ENCODE data around the gene MKRN3.

The MKRN3 gene
- total RNA-seq: 0.62 to 6.2 reads per million in 2 donors

GRCh38 chr15:23565395-23566070 is at the start of gene MKRN3:
TSS of gene MKRN3 (plus strand) at chr15:23565674. CDS start at chr15:23565783, 109 bp downstream.
- peak in 3 of 5 experiments; percentile 27 to 79 (median 36) for DNase-seq

DNA sequence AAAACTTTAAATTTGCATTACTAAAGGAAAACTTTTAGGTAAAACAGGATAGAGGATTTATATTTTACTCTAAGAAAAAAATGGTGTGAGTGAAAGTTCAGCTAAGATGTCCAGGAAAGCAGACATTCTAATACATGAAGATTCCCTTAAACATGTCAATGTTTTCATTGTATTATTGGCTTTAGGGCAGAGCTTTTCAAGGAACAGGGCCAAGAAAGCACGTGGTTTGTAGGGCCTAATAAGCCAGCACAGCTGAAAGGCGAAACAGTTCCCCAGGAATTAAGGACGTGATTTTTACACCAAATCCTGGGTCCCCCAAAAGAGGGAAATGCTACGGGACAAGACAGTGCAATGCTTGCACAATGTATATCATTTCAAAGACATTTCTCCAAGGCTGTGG is 48.6 kb upstream of the MKRN3 start:
- no peak for DNase-seq

- DNase-seq: no peak
Observed at GRCh38 chr15:23518104-23518503, 47.4 kb upstream of the MKRN3 start.

GRCh38 chr15:23524816-23525215 is 40.7 kb upstream of the MKRN3 start:
- no peak for DNase-seq

GRCh38 chr15:23529891-23530290 is 35.6 kb upstream of the MKRN3 start:
- no peak for DNase-seq

DNA sequence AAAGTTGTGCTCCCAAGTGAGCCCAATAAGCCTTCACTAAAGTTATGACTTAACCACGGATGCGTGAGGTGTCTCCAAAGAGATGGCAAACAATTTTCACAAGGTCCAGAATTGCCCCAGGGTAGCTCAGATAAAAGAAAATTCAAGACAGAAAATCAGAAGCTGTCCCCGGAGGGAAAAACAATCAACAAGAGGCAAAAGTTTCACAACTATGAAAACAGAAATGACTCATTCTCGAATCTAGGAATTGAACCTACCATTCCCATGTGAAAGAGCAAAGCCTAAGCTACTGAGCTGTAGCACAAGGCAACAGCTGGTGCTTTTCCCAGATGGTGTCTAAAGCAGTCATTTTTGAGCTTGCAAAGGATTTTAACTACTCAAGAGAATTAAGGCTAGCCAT is 33.5 kb upstream of the MKRN3 start:
- DNase-seq: no peak

- no peak for DNase-seq
Observed at GRCh38 chr15:23536659-23537058, 28.8 kb upstream of the MKRN3 start.

DNA sequence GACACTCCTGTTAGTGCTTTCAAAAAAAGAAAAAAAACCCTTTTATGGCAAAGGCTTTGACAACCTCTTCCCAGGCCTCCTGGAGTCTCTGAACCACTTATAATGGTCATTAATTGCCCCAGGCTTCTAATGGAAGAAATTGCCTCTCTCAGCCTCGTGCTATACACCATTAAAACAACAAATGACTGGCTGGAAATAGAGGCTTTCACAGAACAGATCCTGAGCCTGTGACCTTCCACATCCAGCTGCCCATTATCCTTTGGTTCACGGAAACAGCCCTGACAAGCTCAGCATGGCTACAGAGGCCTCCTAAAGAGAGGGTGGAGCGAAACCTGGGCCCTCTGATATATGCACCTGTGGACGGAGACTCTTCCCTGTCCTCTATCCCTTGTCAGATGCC is 26.8 kb upstream of the MKRN3 start:
- no peak for DNase-seq

DNA sequence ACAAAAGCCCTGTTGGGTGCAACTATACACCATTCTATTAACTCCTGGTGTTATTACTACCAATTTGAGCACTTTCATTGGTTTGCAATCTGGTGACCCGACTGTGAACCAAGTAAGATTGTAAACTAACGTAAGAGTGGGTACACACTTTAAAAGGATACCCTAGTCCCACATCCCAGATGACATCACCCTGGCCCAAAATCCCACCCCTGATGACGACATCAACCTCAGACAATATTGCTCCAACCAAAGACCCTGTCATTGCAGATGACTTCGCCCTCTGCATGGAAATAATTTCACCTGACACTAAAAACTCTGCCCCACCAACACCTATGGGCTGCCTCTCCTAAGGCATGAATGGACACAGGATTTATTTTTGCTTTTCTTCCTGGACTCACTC is 25.6 kb upstream of the MKRN3 start:
- DNase-seq: no peak

DNA sequence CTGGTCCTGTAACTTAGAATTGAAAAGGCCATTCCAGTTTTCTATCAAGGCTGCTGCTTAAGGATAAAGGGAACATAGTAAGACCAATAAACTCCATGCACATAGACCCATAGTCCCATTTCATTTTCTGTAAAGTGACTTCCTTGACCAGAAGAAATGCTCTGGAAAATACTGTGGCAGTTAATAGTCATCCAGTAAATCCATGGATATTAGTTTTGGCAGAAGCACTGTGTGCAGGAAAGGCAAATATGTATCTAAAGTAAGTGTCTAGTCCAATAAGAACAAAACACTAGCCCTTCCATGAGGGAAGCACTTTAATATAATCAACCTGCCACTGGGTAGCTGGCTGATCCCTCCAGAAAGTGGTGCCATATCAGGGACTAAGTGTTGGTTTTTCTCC is 19.3 kb upstream of the MKRN3 start:
- DNase-seq: no peak

DNA sequence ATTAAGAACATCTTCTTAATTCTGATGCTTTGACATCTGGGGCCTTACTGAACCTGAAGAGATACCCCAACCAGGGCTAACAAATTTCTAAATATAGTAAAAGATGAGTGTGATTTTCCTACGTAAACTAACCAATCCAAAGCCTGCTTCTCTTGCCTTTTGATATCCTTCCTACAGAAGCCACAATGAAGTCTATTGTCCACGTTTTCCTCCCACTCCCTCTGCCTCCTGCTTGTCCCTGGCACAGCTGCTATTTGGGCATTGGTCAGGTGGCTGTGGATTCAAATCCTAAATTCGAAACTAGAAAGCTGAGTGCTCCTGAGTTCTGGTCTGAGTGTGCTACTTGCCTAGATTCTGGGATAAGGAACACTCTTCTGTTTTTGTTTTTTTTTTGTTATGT is 17.4 kb upstream of the MKRN3 start:
- DNase-seq: no peak

DNA sequence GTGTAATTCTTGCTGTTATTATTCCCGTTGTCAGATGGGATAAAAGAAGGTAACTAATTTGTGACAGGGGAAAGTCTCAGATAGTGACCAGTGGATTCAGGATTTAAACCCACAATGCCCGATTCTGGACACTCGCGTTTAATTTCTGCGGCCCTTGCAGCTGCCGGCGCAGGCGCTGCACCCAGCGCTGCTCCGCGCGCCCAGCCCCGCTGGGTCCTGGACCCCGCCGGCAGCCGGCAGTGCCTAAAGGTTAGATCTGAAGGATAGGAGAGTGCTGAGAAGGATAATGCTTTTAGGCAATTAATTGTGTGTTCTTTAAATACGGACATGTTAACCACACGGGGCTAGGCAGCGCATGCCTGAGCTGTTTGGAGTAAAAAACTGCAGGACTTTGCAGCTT is 3.6 kb upstream of the MKRN3 start:
- DNase-seq: no peak

- no peak for DNase-seq
Observed at GRCh38 chr15:23564821-23565394, 566 bp upstream of the MKRN3 start.

DNA sequence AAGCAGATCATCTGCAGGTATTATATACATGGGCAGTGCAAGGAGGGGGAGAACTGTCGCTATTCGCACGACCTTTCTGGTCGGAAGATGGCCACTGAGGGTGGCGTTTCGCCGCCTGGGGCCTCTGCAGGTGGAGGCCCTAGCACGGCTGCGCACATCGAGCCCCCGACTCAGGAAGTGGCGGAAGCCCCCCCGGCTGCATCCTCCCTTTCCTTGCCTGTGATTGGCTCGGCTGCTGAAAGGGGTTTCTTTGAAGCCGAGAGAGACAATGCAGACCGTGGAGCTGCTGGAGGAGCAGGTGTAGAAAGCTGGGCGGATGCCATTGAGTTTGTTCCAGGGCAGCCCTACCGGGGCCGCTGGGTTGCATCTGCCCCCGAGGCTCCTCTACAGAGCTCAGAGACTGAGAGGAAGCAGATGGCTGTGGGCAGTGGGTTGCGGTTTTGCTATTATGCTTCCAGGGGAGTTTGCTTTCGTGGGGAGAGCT is 639 bp downstream of the MKRN3 start:
- DNase-seq: peak in 3 of 5 experiments; percentile 28 to 62 (median 46)

- no peak for DNase-seq
Observed at GRCh38 chr15:23566651-23567050, 1.2 kb downstream of the MKRN3 start.

GRCh38 chr15:23567921-23568320 is 2.4 kb downstream of the MKRN3 start:
- DNase-seq: no peak

DNA sequence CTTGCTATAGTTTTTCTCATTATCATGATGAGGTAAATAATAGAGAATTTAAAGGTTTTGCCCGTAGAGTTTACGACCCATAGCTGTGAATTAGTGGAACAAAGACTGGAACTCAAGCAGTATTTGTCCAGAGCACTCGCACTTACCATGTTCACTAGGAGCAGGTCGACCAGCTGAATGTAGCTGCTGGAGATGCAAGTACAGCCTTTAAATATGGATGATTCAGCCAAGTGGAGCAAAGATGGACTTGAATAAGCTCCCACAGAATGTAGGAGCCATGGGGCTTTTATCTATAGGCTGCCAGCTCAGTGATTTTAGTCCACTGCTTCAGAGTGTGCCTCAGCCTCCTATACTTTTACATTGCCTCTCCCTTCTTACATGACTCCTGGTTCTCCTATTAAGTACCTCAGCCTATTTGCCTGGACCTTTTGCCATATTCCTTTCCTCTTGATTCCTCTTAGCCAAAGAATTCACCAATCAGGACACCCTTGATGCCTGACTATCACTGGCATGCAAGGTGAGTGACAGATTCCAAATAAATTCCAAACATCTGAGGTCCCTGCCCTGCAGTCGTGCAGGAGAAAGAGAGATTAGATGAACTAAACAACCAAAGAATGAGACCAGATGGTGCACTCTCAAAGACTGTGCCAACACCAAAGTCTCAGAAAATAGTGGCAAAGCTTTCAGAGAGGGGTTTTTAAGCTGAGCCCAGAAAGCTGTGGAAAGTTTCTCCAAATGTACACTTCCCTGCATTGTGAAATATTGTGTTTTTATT is 3.9 kb downstream of the MKRN3 start:
- DNase-seq: no peak

DNA sequence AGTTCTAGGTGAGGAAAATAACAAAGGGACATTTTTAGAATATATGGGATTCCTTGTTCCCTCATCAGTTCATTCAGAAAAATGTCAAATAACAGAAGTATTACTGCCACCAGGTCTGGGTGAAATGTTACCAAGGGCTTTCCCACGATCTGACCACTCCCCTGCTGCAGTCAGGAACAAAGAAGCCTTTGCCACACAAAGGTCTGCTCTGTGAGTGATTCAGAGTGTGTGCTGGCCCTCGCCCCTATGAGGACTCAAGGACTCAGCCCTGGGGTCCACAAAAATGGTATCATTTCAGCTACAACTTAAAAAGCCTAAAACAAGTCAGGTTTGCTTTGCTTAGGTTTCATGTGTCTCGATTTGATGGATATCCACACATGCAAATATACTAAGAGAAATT is 5.0 kb downstream of the MKRN3 start:
- DNase-seq: no peak

GRCh38 chr15:23572844-23573243 is 7.4 kb downstream of the MKRN3 start:
- DNase-seq: no peak

GRCh38 chr15:23574742-23575141 is 9.3 kb downstream of the MKRN3 start:
- no peak for DNase-seq

DNA sequence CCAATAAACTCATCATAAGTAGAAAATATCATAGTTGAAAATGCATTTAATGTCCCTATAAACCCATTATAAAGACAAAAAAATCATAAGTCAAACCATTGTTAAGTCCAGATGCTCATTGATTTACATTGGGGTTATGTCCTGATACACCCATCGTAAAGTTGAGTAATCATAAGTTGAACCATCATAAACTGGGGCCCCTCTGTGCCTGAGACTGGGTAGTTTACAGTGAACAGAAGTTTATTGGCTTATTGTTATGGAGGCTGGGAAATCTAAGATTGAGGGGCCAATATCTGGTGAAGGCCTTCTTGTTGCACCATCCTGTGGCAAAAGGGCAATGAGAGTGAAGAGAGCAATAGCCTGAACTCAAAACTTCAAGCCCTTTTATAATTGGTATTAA is 10.6 kb downstream of the MKRN3 start:
- no peak for DNase-seq

DNA sequence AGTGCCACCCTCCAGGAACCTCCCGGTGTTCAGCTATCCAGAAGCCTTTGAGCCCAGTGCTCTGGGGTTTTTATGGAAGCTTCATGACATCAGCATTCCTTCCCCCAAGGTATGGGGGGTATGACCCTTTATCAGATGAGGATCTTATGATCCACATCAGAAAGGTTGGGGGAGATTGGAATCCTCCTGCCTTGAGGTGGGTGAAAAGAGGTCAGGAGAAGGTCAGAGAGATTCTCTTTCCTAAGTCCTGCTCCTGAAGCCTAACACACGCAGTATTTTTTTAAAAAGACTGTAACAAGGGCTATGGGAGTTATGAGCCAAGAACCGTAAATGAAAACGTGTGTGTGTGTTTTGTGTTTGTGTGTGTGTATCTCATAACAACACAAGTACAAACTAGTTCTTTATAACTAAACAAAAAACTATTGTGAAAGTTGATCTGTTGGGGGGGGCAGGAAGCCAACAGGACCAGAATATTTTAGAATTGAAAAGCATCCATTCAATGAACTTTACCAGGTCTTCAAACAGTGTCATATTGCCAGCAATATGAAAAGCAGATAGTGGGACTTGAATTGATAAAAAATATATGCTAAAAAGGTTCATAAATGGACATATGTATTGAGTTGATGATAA is 13.2 kb downstream of the MKRN3 start:
- DNase-seq: no peak

- no peak for DNase-seq
Observed at GRCh38 chr15:23588268-23588667, 22.8 kb downstream of the MKRN3 start.

Data from T-helper 2 cell (primary cell).